Spleen (tissue), 7 donors: Measurements from ENCODE around the gene IL1F10.

Experiments used
- CTCF ChIP-seq, 11 experiments: fragments of 200-600 bp in 7 of 11; fragments of 450-650 bp in 4 of 11; sonication (generic) in 4 of 11; IDR thresholded peaks in 8 of 11; conservative IDR thresholded peaks in 3 of 11; 1 replicate in 7 of 11; 2 replicates in 4 of 11; pipeline versions ENCODE4 v1.4.0 to v1.8.0; 2016 to 2021; ENCODE audit warnings: antibody characterized with exemption in 11 of 11, inconsistent platforms in 4 of 11, mild to moderate bottlenecking in 1 of 11
- POLR2A ChIP-seq, 3 donors: fragments of 450-650 bp; IDR thresholded peaks; one replicate each; pipeline ENCODE4 v1.5.1; 2017; ENCODE audit warnings: antibody characterized with exemption in 3 of 3, mild to moderate bottlenecking in 1 of 3
- POLR2AphosphoS5 ChIP-seq, 3 donors: sonication (generic); formaldehyde crosslinking; IDR thresholded peaks; one replicate each; pipeline ENCODE4 v1.5.1; 2017; ENCODE audit warnings: antibody characterized with exemption in 3 of 3
- donor health status: DM: no; HTN: no; CAD: no; lungs with moderate emphysema.
- donor health status: DM: no; HTN: no; CAD: no.
- donor health status: DM: no; HTN: no; CAD: no.

DNA sequence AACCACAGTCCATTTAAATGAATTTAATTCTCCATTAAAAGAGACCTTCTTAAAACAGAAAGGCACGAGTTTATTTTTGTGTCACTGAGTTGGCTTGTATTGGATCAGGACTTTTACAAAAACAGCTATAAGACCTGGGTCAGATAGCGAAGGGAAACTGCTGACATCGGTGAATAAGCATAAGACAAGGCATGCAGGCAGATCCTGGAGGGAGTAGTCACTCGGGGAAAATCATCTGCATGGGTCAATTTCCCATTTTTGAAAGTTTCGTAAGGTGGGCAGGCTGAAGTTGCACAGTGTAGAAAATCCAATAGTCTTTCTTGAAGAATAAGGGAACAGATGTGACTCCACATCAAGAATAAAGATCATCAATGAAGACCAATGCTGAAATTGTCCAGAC lies 28.1 kb upstream of the IL1F10 start:
- TF ChIP-seq POLR2A (IDR thresholded peaks at IDR 0.05) (no peak), CTCF (IDR thresholded peaks at IDR 0.05 in 8 of 11, conservative IDR thresholded peaks at IDR 0.05 in 3 of 11) (no peak), POLR2AphosphoS5 (IDR thresholded peaks at IDR 0.05) (no peak)
